ENCODE results near the gene ZKSCAN2.
A peak's percentile ranks its signal among the peaks of the same experiment; 100 is the strongest.

The ZKSCAN2 gene

GRCh38 chr16:25257470-25257955 lies at the start of gene ZKSCAN2:
Gene ZKSCAN2 (minus strand): TSS chr16:25257845. CDS start chr16:25257127, 718 bp downstream.
- peak; percentile 83 to 84 for DNase-seq

GRCh38 chr16:25299792-25300590 lies 42.3 kb upstream of the ZKSCAN2 start:
- no peak for DNase-seq

- DNase-seq: no peak
Observed at GRCh38 chr16:25298165-25298872, 40.7 kb upstream of the ZKSCAN2 start.

GRCh38 chr16:25297151-25297787 lies 39.6 kb upstream of the ZKSCAN2 start:
- DNase-seq: no peak

- no peak for DNase-seq
Observed at GRCh38 chr16:25291580-25291979, 33.9 kb upstream of the ZKSCAN2 start.

- DNase-seq: no peak
Observed at GRCh38 chr16:25289466-25289865, 31.8 kb upstream of the ZKSCAN2 start.

GRCh38 chr16:25279491-25279890 lies 21.8 kb upstream of the ZKSCAN2 start:
- no peak for DNase-seq

GRCh38 chr16:25271421-25271820 lies 13.8 kb upstream of the ZKSCAN2 start:
- DNase-seq: no peak

- DNase-seq: no peak
Observed at GRCh38 chr16:25270577-25270976, 12.9 kb upstream of the ZKSCAN2 start.

- DNase-seq: no peak
Observed at GRCh38 chr16:25269879-25270278, 12.2 kb upstream of the ZKSCAN2 start.

- DNase-seq: no peak
Observed at GRCh38 chr16:25265968-25266367, 8.3 kb upstream of the ZKSCAN2 start.

- DNase-seq: peak in 1 of 2 donors; percentile 5
Observed at GRCh38 chr16:25264597-25264996, 7.0 kb upstream of the ZKSCAN2 start.

- DNase-seq: no peak
Observed at GRCh38 chr16:25260416-25260815, 2.8 kb upstream of the ZKSCAN2 start.

GRCh38 chr16:25258861-25259179 lies 1.2 kb upstream of the ZKSCAN2 start:
- peak in 1 of 2 donors; percentile 33 for DNase-seq

GRCh38 chr16:25257956-25258860 lies 563 bp upstream of the ZKSCAN2 start:
- peak; percentile 73 to 81 for DNase-seq

- DNase-seq: no peak
Observed at GRCh38 chr16:25256695-25257469, 763 bp downstream of the ZKSCAN2 start.

GRCh38 chr16:25253322-25253721 lies 4.3 kb downstream of the ZKSCAN2 start:
- DNase-seq: no peak

- no peak for DNase-seq
Observed at GRCh38 chr16:25250467-25250866, 7.2 kb downstream of the ZKSCAN2 start.

- DNase-seq: no peak
Observed at GRCh38 chr16:25235991-25236390, 21.7 kb downstream of the ZKSCAN2 start.

- no peak for DNase-seq
Observed at GRCh38 chr16:25228372-25228771, 29.3 kb downstream of the ZKSCAN2 start.

GRCh38 chr16:25224731-25225319 lies 32.8 kb downstream of the ZKSCAN2 start:
- no peak for DNase-seq

Measured in CD4-positive, alpha-beta T cell treated with Interferon alpha-2 for 1 hour (primary cell).